Nephron progenitor cell (in vitro differentiated cells): ENCODE results near the gene SYNGAP1.

Experiments used
- DNase-seq: peaks from one replicate; pipeline ENCODE4 v3.0.0; 2021
- H3K27ac Mint-ChIP-seq: 2 replicates; pipeline ENCODE4 v1.8.0; 2021; ENCODE audit warnings: mild to moderate bottlenecking, moderate library complexity, mixed read lengths
- H3K27me3 Mint-ChIP-seq: 2 replicates; pipeline ENCODE4 v1.8.0; 2021; ENCODE audit warnings: mild to moderate bottlenecking, low read depth, mixed read lengths; ENCODE audit not compliant: poor library complexity
- H3K36me3 Mint-ChIP-seq: 2 replicates; pipeline ENCODE4 v1.8.0; 2021; ENCODE audit warnings: low read depth, mixed read lengths
- H3K4me1 Mint-ChIP-seq: 2 replicates; pipeline ENCODE4 v1.8.0; 2021; ENCODE audit warnings: mixed read lengths
- H3K4me3 Mint-ChIP-seq: 2 replicates; pipeline ENCODE4 v1.8.0; 2021; ENCODE audit warnings: mild to moderate bottlenecking, moderate library complexity, mixed read lengths
- H3K9me3 Mint-ChIP-seq: 2 replicates; pipeline ENCODE4 v1.8.0; 2021; ENCODE audit warnings: mild to moderate bottlenecking, moderate library complexity, mixed read lengths
- TF ChIP-seq, protein P1 (sequence below): fragments of 200-600 bp; sonication (generic); IDR thresholded peaks from 2 replicates; pipeline ENCODE4 v1.5.0; 2021; ENCODE audit warnings: antibody characterized with exemption

Gene SYNGAP1

DNA sequence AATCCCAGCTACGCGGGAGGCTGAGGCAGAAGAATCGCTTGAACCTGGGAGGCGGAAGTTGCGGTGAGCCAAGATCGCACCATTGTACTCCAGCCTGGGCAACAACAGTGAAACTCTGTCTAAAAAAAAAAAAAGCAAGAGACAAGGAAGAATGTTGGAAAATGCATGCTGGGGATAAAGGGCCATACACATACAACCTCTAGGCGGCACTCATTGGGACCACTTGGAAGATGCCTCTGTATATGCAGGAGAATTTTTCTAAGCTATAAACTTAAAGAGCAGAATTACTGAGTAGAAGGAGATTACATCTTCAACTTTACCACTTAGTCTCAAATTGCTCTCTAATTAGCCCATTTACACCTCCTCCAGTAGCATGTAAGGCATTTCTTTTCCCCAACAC is 77.3 kb downstream of the SYNGAP1 start:
- Mint-ChIP-seq H3K4me1 (no peaks in the 10 kb centered on the region), H3K9me3 (peaks cover 6% of the 10 kb centered on the region)

DNA sequence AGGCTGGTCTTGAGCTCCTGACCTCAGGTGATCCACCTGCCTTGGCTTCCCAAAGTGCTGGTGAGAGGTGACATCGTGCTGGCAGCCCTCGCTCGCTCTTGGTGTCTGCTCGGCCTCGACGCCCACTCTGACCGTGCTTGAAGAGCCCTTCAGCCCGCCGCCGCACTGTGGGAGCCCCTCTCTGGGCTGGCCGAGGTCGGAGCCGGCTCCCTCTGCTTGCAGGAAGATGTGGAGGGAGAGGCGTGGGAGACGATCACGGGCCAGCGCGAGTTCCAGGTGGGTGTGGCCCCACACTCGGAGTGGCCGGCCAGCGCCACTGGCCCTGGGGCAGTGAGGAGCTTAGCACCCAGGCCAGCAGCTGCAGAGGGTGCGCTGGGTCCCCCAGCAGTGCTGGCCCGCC is 82.6 kb downstream of the SYNGAP1 start:
- DNase-seq = no peak
- H3K9me3 Mint-ChIP-seq = peaks cover 24% of the 10 kb centered on the region
- no peaks in the 10 kb centered on the region for H3K4me1 Mint-ChIP-seq
- no peak overlapping the region for H3K27ac Mint-ChIP-seq
- TF ChIP-seq, protein P1, sequence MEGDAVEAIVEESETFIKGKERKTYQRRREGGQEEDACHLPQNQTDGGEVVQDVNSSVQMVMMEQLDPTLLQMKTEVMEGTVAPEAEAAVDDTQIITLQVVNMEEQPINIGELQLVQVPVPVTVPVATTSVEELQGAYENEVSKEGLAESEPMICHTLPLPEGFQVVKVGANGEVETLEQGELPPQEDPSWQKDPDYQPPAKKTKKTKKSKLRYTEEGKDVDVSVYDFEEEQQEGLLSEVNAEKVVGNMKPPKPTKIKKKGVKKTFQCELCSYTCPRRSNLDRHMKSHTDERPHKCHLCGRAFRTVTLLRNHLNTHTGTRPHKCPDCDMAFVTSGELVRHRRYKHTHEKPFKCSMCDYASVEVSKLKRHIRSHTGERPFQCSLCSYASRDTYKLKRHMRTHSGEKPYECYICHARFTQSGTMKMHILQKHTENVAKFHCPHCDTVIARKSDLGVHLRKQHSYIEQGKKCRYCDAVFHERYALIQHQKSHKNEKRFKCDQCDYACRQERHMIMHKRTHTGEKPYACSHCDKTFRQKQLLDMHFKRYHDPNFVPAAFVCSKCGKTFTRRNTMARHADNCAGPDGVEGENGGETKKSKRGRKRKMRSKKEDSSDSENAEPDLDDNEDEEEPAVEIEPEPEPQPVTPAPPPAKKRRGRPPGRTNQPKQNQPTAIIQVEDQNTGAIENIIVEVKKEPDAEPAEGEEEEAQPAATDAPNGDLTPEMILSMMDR = no peak
- no peak overlapping the region for H3K4me3 Mint-ChIP-seq
- H3K36me3 Mint-ChIP-seq = no peaks in the 10 kb centered on the region
- peaks cover 11% of the 10 kb centered on the region for H3K27me3 Mint-ChIP-seq

More for the DNA sequence above, 77.3 kb downstream of the SYNGAP1 start:
- DNase-seq = no peak
- H3K36me3 Mint-ChIP-seq = no peaks in the 10 kb centered on the region
- TF ChIP-seq, protein P1 = no peak
- H3K27ac Mint-ChIP-seq = no peak overlapping the region
- peaks cover 25% of the 10 kb centered on the region for H3K27me3 Mint-ChIP-seq
- no peak overlapping the region for H3K4me3 Mint-ChIP-seq

DNA sequence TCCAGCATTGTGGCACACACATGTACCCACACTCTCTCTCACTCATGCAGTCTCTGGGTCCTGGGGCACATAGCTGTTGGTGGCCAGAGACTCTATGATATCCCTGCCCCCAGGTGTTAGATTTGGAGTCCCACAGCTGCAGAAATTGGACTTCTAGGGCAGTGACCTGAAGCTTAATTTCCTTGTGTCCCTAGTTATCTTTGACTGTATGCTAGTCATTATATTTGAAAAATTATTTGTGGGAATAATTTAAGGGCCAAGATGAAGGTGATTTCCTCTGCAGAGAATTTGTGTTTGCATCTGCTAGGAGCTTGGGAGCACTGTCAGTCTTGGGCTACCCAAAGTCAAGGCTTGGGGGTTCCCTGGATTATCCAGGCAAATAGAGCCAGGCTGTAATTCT is 84.6 kb downstream of the SYNGAP1 start:
- Mint-ChIP-seq H3K27me3 (peaks cover 12% of the 10 kb centered on the region), H3K4me3 (no peak overlapping the region), H3K4me1 (peaks cover 9% of the 10 kb centered on the region), H3K27ac (no peak overlapping the region), H3K36me3 (no peaks in the 10 kb centered on the region), H3K9me3 (peaks cover 24% of the 10 kb centered on the region)
- DNase-seq = no peak
- TF ChIP-seq, protein P1 = no peak
